Hepatic stellate cell (primary cell): Measurements from ENCODE around the gene NRBF2.
"Not testable (repeated sequence)": the region's sequence is repeated elsewhere in the genome, so short reads cannot be mapped to it uniquely, and the experiment has no call there.

Source experiments
- DNase-seq: peaks from one replicate; pipeline ENCODE4 v3.0.0; 2011; ENCODE audit warnings: low spot score

The NRBF2 gene

GRCh38 chr10:63119041-63119440 is 14.1 kb upstream of the NRBF2 start:
- no peak for DNase-seq

GRCh38 chr10:63120554-63120953 is 12.6 kb upstream of the NRBF2 start:
- DNase-seq, result peak; percentile 50

- no peak for DNase-seq
Measured at GRCh38 chr10:63123727-63124362, 9.3 kb upstream of the NRBF2 start.

- no peak for DNase-seq
Measured at GRCh38 chr10:63125459-63125858, 7.7 kb upstream of the NRBF2 start.

- no peak for DNase-seq
Measured at GRCh38 chr10:63128443-63128842, 4.7 kb upstream of the NRBF2 start.

- DNase-seq, result no peak
Measured at GRCh38 chr10:63129888-63130287, 3.2 kb upstream of the NRBF2 start.

GRCh38 chr10:63132651-63133055 is 475 bp upstream of the NRBF2 start:
- DNase-seq, result no peak

GRCh38 chr10:63133821-63134557 is 861 bp downstream of the NRBF2 start:
- no peak for DNase-seq

GRCh38 chr10:63137306-63137705 is 4.2 kb downstream of the NRBF2 start:
- no peak for DNase-seq

- no peak for DNase-seq
Measured at GRCh38 chr10:63140077-63140476, 6.9 kb downstream of the NRBF2 start.

- no peak for DNase-seq
Measured at GRCh38 chr10:63142136-63142535, 9.0 kb downstream of the NRBF2 start.

GRCh38 chr10:63143987-63144386 is 10.9 kb downstream of the NRBF2 start:
- DNase-seq, result no peak

- no peak for DNase-seq
Measured at GRCh38 chr10:63145782-63146181, 12.7 kb downstream of the NRBF2 start.

GRCh38 chr10:63146503-63146902 is 13.4 kb downstream of the NRBF2 start:
- DNase-seq, result no peak

GRCh38 chr10:63150745-63151144 is 17.6 kb downstream of the NRBF2 start:
- DNase-seq, result no peak

- DNase-seq, result not testable (repeated sequence)
Measured at GRCh38 chr10:63153868-63154545, 20.9 kb downstream of the NRBF2 start.

GRCh38 chr10:63154546-63155387 is 21.6 kb downstream of the NRBF2 start:
- DNase-seq, result no peak

- no peak for DNase-seq
Measured at GRCh38 chr10:63155388-63156020, 22.4 kb downstream of the NRBF2 start.

- no peak for DNase-seq
Measured at GRCh38 chr10:63156236-63156635, 23.1 kb downstream of the NRBF2 start.

GRCh38 chr10:63157845-63158624 is 24.9 kb downstream of the NRBF2 start:
- DNase-seq, result peak; percentile 46

- no peak for DNase-seq
Measured at GRCh38 chr10:63161592-63161991, 28.5 kb downstream of the NRBF2 start.
